NB4 (cell line): ENCODE measurements around the gene SEMA3B.

ENCODE experiments used
- DNase-seq: peaks from one replicate; pipeline ENCODE4 v3.0.0; 2010; ENCODE audit warnings: low read depth
- H3K4me3 ChIP-seq: one replicate; pipeline ENCODE4 v1.5.1; 2011; ENCODE audit warnings: mild to moderate bottlenecking, low read depth, low read length, moderate library complexity
- CTCF ChIP-seq: IDR thresholded peaks from one replicate; pipeline ENCODE4 v1.5.1; 2012; ENCODE audit warnings: low read depth, low read length
- MYC ChIP-seq: IDR thresholded peaks from 2 replicates; pipeline ENCODE4 v1.6.1; 2011; ENCODE audit warnings: low read depth, low read length
- POLR2A ChIP-seq: IDR thresholded peaks from 2 replicates; pipeline ENCODE4 v1.6.1; 2011; ENCODE audit warnings: mild to moderate bottlenecking; ENCODE audit not compliant: insufficient read length; ENCODE audit errors: extremely low read depth
- TF ChIP-seq, protein P1 (sequence below): IDR thresholded peaks from 2 replicates; pipeline ENCODE4 v1.6.1; 2011; ENCODE audit warnings: low read depth, low read length

The SEMA3B gene

GRCh38 chr3:50251220-50251619, 17.7 kb upstream of the SEMA3B start:
- DNase-seq = no peak
- TF ChIP-seq MYC (no peak), CTCF (no peak), POLR2A (no peak)
- TF ChIP-seq, protein P1, sequence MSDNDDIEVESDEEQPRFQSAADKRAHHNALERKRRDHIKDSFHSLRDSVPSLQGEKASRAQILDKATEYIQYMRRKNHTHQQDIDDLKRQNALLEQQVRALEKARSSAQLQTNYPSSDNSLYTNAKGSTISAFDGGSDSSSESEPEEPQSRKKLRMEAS = no peak
- H3K4me3 ChIP-seq = no peak overlapping the region

DNA sequence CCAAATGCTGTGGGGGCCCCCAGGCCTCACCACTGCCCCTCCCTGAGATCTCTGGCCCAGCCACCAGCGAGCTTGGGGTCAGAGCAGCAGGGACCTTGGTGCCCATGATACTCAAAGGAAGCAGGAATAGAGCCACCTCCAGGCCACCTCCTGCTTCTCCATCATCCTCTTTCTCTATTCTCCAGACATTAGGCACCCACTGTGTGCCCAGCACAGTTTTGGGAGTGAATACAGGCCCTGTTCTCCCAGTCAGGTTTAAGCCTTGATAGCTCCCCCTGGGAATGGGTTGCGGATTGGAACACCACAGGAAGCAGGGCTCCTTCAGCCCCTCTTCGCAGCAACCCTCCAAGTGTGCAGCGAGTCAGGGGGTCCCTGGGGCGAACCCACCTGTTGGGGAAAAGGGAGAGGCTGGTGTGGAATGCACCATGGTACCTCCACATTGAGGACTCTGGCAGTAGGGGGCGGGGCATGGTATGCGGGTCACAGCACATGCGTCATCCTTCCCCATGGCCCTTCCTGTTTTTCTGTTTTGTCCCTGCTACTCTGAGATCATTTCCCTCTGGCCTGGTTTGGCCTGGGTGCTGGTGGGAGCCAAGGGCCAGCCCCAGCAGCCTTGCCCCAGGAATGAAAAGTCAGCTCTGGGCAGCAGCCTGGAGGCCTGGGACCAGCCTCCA, 14.2 kb upstream of the SEMA3B start:
- no peak for TF ChIP-seq MYC
- TF ChIP-seq, protein P1 = no peak
- TF ChIP-seq CTCF = no peak
- TF ChIP-seq POLR2A = no peak

GRCh38 chr3:50255251-50255615, 13.7 kb upstream of the SEMA3B start:
- TF ChIP-seq, protein P1 = no peak
- TF ChIP-seq CTCF (no peak), MYC (no peak), POLR2A (no peak)
- DNase-seq = no peak
- H3K4me3 ChIP-seq = no peak overlapping the region

More for the DNA sequence above, 14.2 kb upstream of the SEMA3B start:
- peak; percentile 54 for DNase-seq
- H3K4me3 ChIP-seq = no peak overlapping the region

GRCh38 chr3:50256978-50257890, 11.7 kb upstream of the SEMA3B start:
- H3K4me3 ChIP-seq = no peak overlapping the region
- DNase-seq = peak; percentile 62
- TF ChIP-seq POLR2A (no peak), CTCF (peak; percentile 71), MYC (0 out of 2 replicates have a peak, but pooled peaks have one; percentile 19)
- TF ChIP-seq, protein P1 = peak; percentile 20; the same call in 1 of the 2 replicates

GRCh38 chr3:50258029-50258680, 10.8 kb upstream of the SEMA3B start:
- no peak overlapping the region for H3K4me3 ChIP-seq
- DNase-seq = no peak
- TF ChIP-seq MYC (no peak), POLR2A (no peak), CTCF (no peak)
- TF ChIP-seq, protein P1 = no peak
